ENCODE data around the gene ETV3.
"Not testable (repeated sequence)": the region's sequence is repeated elsewhere in the genome, so short reads cannot be mapped to it uniquely, and the experiment has no call there.

Gene ETV3

DNA sequence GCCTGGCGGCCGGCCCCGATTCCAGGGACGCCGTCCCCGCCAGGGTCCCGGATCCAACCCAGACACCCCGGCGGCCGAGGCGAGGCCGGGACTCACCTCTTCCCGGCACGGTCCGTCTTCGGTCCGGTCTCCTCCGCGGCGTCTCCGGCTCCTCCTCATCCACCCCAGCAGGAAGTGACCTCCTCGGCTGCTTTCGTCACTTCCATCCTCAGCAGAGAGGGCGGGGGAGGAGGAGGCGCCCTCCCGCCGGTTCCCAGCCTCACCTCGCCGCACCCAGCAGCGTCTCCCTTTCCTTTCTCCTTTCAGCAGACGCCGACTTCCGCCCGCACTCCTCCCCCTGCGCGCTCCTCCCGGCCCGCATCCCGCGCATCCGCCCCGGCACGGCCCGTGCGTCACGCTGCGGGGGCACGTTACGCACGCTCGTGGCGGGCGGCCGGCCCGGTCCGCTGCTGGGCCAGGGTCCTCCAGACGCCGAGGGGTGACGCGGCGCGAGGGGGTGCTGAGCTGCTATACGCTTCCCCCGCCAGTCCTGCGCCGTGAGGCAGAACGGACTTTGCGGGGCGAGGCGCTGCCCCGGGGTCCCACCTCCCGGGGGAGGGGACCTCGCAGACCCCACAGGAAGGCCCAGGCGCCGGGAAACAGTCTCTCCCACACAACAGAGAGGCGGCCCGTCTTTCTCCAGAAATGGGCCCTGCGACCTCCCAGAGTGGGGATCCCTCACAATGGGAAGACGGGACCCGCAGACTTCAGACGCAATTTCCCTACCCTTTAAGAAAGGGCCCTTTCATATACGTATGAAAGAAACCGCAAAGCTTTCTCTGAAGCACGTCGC lies at the start of gene ETV3:
Gene ETV3, minus strand, starts transcription at position 176 of the 832 bp plus-strand sequence. CDS start 2,043 bp downstream, outside the sequence.
- peak; percentile 82 for DNase-seq (ENCODE audit: low read depth)

DNA sequence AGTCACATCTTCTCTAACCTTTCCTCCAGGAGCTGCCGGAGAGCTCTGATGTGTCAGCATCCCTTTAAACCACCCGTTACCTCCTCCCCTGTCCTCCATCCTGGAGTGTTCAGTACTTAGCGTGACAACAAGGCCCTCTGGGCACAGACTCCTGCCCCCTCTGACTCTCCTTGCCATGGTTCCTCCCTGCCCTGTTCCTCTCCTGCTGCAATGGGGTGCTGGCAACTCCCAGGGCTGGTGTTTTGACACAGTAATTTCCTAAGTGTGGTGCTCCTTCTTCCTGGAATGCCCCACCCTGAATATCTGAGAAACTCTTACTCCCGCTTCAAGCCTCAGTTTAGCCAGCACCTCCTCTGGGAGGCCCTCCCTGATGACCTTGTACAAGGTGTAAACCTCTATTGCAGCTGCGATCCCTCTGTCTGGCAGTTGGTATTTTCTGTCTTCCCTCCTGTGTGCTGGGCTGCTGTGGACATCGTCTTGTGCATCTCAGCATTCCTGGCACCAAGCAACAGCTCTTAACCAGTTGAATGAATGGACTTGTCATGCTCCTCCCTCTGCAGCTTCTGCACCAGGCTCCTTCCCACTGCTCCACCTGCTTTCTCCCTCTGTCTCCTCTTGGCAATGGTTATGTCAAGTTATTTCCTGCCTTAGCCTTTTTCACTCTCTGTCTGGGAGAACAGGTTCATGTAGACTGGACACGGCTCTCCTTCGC lies 48.2 kb upstream of the ETV3 start:
- no peak for DNase-seq (ENCODE audit: low read depth)

- no peak for DNase-seq (ENCODE audit: low read depth)
Observed at GRCh38 chr1:157183870-157184269, 45.7 kb upstream of the ETV3 start.

- not testable (repeated sequence) for DNase-seq (ENCODE audit: low read depth)
Observed at GRCh38 chr1:157182371-157182770, 44.2 kb upstream of the ETV3 start.

DNA sequence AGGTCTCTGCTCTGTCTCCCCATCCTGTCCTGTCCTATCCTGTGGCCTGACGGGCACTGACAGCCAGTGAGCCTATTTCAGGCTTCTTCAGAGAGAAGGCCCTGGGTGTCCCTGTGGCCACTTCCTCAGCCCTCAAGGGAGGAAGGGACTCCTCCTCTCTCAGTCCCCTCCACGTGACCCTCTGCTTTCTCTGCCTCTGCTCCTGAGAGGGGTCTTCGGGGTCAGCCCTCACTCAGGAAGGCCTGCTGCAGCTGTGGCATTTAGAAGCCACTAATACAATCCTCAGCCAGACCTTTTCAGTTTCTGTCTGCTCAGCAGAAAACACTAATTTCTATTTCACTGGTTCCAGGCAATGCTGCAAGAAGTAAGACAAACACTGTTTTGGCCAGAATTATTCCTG lies 43.6 kb upstream of the ETV3 start:
- no peak for DNase-seq (ENCODE audit: low read depth)

DNA sequence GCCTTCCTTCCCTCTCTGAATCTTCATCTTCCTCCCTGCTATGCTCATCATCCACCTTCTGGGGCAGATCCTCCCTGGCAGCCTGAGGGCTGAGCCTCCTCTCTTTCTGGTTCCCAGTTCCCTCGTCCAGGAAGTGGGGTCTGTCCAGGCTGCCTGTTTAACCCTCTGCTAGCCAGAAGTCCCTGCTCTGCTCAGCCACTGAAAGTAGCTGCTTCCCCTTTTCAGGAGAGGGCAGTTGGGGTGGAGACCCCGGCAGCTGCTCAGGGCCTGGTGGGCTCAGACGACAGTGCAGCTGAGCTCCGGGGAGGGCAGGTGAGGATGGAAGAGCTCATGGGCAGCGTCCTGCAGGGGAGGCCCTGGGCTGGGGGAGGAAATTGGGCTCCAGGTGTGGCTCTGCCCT lies 43.1 kb upstream of the ETV3 start:
- DNase-seq (ENCODE audit: low read depth) = no peak

- no peak for DNase-seq (ENCODE audit: low read depth)
Observed at GRCh38 chr1:157178490-157178889, 40.3 kb upstream of the ETV3 start.

GRCh38 chr1:157177733-157178394 lies 39.7 kb upstream of the ETV3 start:
- no peak for DNase-seq (ENCODE audit: low read depth)

- no peak for DNase-seq (ENCODE audit: low read depth)
Observed at GRCh38 chr1:157176591-157177121, 38.5 kb upstream of the ETV3 start.

GRCh38 chr1:157176016-157176415 lies 37.8 kb upstream of the ETV3 start:
- no peak for DNase-seq (ENCODE audit: low read depth)

DNA sequence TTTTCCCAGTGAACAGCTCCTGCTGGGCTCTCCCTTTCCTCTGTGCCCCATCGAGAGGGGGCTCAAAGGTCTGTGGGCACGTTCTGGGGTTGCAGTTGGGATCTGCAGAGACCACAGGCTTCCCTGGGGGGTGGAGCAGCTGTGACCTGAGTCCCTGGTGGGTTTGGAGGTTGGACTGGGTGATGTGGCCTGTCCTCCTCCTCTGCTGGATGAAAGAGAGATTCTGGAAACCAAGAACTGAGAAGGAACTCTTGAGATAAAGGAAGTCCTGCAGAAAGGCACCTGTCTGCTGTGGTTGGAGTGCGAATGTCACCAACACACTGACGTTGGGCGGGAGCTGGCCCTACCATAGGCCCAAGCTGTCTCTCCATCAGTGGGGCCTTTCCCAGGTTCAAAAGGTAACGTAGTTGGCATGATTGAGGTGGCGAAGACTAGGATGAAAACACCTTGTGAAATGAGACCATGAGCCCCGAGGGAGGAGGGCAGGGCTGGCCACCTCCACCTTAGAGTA lies 35.8 kb upstream of the ETV3 start:
- no peak for DNase-seq (ENCODE audit: low read depth)

- DNase-seq (ENCODE audit: low read depth) = not testable (repeated sequence)
Observed at GRCh38 chr1:157173241-157173640, 35.0 kb upstream of the ETV3 start.

- DNase-seq (ENCODE audit: low read depth) = not testable (repeated sequence)
Observed at GRCh38 chr1:157172591-157172990, 34.4 kb upstream of the ETV3 start.

DNA sequence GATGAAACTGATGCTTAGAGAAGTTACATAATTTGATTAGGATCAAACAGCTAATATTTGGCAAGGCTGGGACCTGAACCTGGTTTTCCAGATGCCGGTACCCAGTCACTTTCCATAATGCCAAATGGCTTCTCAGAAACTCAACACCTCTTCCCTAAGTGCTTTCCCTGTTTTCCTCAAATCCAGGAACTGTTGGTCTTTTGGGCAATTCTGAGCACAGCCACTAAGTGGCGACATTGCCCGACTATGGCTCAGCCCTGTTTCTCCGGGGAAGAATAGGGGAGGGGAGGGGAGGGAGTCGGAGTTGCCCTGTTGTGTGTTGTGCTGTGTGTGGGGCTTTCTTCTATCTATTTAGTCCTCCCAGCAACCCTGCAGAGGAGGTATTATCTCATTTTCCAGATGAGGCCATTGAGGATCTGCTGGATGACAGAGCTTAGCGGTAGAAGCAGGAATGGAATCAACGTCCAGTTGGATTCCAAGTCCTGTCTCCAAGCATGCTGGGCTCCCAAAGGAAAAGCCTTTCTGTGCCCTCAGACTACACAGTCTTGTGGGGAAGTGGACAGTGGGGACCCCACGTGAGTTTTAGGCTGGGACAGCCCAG lies 33.8 kb upstream of the ETV3 start:
- not testable (repeated sequence) for DNase-seq (ENCODE audit: low read depth)

DNA sequence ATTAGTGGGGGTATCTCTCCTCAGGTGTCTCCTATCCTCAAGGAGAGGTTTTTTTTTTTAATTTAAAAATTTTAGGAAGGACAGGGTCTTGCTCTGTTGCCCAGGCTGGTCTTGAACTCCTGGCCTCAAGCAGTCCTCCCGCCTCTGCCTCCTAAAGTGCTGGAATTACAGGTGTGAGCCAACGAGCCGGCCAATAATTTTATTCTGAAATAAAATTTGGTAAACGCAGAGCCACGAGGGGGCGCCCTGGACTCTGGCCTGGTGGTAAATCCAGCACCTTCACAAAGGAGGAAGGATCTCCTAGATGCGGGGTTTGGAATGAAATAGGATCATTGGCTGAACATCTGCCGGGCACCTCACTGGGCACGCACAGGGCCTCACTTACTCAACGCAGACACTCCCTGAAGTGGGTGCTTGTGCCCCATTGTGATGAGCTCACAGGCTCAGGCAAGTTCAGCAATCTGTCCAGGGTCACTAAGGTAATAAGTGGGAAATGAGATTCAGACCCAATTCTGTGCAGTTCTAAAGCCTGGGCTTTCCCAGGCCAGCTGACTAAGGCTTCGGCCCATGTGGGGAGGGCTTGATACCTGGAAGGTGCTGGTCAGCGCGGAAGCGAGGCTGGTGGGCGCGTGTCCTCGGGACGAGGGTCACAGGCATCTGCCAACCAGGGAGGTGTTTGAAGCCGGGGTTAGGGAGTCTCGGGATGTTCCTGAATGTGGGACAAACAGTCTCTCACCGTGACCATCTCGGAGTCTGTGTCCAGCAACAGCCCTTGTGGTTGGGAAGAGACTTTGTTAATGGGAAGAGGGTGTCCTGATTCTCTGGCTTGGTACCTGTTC lies 32.7 kb upstream of the ETV3 start:
- no peak for DNase-seq (ENCODE audit: low read depth)

DNA sequence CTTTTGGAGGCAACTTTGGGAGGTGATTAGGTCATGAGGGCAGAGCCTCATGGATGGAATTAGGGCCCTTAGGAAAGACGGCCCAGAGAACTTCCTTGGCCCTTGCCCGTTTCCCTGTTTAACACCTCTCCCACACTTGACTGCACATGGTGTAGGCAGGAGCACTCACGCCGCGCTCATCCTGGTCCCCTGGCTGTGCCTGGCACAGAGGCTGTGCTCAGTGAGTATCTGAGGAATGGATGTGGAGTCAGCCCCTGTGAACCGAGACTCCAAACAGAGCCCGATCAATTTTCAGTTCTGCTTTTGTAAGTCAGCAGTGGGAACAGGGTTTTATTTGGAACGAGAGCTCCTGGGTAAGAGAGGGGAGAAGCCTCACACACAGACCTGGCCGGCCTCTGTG lies 29.8 kb upstream of the ETV3 start:
- DNase-seq (ENCODE audit: low read depth) = no peak

DNA sequence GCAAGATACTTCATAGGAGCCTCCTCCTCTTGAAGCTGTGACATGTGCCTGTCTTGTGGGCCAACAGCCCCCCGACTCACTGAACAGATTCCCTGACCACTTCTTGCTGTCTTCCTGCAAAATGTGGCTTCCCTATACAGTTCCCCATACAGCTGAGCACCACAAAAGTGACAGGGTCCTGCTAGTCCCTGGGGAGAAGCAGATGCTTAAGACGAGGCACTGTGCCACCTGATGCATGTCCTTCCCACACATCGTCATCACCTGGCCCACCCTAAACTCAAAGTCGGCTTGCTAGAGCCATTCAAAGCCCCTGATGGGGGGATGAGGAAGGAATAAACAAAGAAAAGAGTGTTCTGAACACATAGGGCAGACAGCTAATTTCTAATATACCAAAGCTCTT lies 29.2 kb upstream of the ETV3 start:
- no peak for DNase-seq (ENCODE audit: low read depth)

DNA sequence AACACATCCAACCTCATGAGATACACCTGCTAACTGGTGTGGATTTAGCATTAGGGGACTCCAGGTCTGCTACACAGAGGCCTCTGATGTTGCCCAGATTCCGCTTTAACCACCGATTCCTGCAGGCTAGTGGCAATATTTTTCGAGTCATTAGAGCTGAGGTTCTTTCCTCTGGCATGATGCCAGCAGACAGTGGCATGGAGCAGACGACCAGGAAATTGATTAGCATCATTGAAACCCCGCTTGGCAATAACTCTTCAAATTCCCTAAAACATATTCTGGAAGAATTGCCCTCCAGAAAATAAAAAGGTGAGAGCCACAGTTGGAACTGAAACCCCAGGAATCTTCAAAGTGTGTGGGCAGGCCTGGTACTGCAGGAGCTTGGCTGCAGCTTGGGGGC lies 28.4 kb upstream of the ETV3 start:
- DNase-seq (ENCODE audit: low read depth) = no peak

DNA sequence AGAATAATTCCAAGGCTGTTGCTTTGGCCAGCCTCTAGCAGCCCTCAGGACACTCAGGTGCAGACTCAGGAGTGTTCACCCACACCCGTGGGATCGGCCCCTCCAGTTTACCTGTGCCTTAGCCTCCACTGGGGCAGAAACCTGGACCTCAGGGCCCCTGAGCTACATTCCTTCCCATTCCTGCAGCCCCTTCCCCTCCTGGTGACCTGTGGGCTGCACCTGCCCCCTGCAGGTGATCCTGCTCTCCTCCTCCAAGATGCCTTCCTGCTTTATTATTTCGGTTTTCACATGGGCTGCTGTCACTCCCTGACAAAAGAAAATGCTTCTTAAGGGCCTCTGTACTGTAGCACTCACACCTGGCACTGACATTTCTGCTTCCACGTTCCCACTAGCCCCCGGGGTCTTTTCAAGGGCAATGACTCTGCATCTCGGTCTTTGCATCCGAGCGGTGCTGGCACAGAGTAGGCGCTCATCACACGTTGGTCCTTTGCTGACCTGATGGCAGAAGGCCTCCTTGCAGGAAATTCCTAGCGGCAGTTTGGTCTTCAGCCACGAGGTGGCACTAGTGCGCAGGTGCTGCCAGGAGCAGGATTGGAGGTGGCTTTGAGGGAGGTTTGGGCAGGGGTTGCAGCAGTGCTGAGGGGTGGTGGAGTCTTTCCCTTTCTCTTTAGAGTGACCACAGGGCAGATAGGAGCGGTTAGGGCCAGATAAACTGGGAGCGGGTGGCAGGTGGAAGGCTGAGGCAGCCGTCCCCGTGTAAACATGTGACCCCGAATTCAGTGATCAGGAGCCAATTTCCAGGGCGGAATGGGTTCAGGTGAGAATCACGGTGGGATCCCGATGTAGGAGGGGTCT lies 25.3 kb upstream of the ETV3 start:
- DNase-seq (ENCODE audit: low read depth) = peak; percentile 46

DNA sequence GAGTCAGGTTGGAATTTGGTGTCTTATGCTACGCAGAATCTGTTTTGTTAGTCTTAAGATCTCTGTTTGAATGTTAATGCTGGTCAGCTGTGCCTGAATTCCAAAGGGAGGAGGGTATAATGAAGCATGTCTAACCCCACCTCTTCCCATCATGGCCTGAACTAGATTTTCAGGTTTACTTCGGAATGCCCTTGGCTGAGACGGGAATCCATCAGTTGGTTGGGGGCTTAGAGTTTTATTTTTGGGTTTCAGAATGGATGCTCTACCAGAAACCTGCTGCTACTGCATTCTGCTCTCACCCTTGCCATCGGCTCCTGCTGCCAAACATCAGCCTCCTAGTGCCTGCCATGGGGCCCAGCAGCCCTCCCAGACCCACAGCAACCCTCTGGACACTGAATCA lies 24.1 kb upstream of the ETV3 start:
- no peak for DNase-seq (ENCODE audit: low read depth)
